CD4-positive, alpha-beta T cell (primary cell): ENCODE data around the gene TCAP. TPM values are rescaled to one million over a fixed set of nuclear protein-coding genes. Genes with fewer than 3 reads are reported as not detected.

Experiments
- ATAC-seq: fragments of 200-7000 bp; cut with Tn5 transposase; one replicate; pipeline ENCODE4 v1.10.0; 2022; ENCODE audit warnings: mild to moderate bottlenecking; ENCODE audit not compliant: poor library complexity
- CTCF ChIA-PET: fragments of 350-600 bp; sonication (Branson Sonifier 250); formaldehyde crosslinking; loops from one replicate; lab custom pipeline; 2021; ENCODE audit warnings: antibody characterized with exemption, inconsistent platforms; lab: Charles Lee
- POLR2A ChIA-PET: fragments of 350-600 bp; sonication (Branson Sonifier 250); formaldehyde crosslinking; loops from one replicate; lab custom pipeline; 2021; ENCODE audit warnings: antibody characterized with exemption, inconsistent platforms; lab: Charles Lee
- DNase-seq, 14 experiments: peaks; one replicate each; pipeline ENCODE4 v3.0.0-alpha.2; 2013 to 2020; ENCODE audit warnings: mixed read lengths in 2 of 14
- H3K27ac ChIP-seq, 2 donors: one replicate each; pipeline versions ENCODE4 v1.5.1 to v1.7.0; 2013; ENCODE audit warnings: low read length in 2 of 2, low read depth in 1 of 2, mild to moderate bottlenecking in 1 of 2
- H3K27me3 ChIP-seq, 2 experiments: 1 replicate in 1 of 2; 2 replicates in 1 of 2; pipeline versions ENCODE4 v1.6.1 to v1.7.0; 2013; ENCODE audit warnings: low read length in 2 of 2, control low read depth in 1 of 2, mild to moderate bottlenecking in 1 of 2, moderate library complexity in 1 of 2; ENCODE audit not compliant: insufficient read depth in 2 of 2, control insufficient read depth in 1 of 2
- H3K36me3 ChIP-seq: one replicate; pipeline ENCODE4 v1.6.1; 2013; ENCODE audit warnings: low read length, control low read depth; ENCODE audit not compliant: insufficient read depth
- H3K4me1 ChIP-seq: one replicate; pipeline ENCODE4 v1.6.1; 2013; ENCODE audit warnings: low read length, control low read depth; ENCODE audit not compliant: insufficient read depth
- H3K4me3 ChIP-seq: one replicate; pipeline ENCODE4 v1.5.1; 2013; ENCODE audit warnings: mild to moderate bottlenecking, low read length, moderate library complexity
- H3K9me3 ChIP-seq, 2 experiments: 1 replicate in 1 of 2; 2 replicates in 1 of 2; pipeline versions ENCODE4 v1.6.1 to v1.7.0; 2013; ENCODE audit warnings: low read length in 2 of 2, mild to moderate bottlenecking in 2 of 2, control low read depth in 1 of 2, moderate library complexity in 1 of 2; ENCODE audit not compliant: control insufficient read depth in 1 of 2, insufficient read depth in 1 of 2
- H3K27ac Mint-ChIP-seq: one replicate; pipeline ENCODE4 v1.8.0; 2020; ENCODE audit warnings: mixed read lengths
- H3K27me3 Mint-ChIP-seq: one replicate; pipeline ENCODE4 v1.8.0; 2021; ENCODE audit warnings: mixed read lengths
- H3K36me3 Mint-ChIP-seq: one replicate; pipeline ENCODE4 v1.8.0; 2021; ENCODE audit warnings: low read depth, mixed read lengths
- H3K4me1 Mint-ChIP-seq: one replicate; pipeline ENCODE4 v1.8.0; 2021; ENCODE audit warnings: low read depth, mixed read lengths
- H3K4me3 Mint-ChIP-seq: one replicate; pipeline ENCODE4 v1.8.0; 2020; ENCODE audit warnings: mild to moderate bottlenecking, mixed read lengths
- H3K9me3 Mint-ChIP-seq: one replicate; pipeline ENCODE4 v1.8.0; 2020; ENCODE audit warnings: mixed read lengths
- CTCF ChIP-seq: fragments of 200-600 bp; IDR thresholded peaks from one replicate; pipeline ENCODE4 v1.8.0; 2022; ENCODE audit warnings: antibody characterized with exemption, mild to moderate bottlenecking
- intact Hi-C, 2 experiments: fragments of 100-400 bp; cut with DNase I in 1 of 2; cut with micrococcal nuclease in 1 of 2; formaldehyde crosslinking; loops; one replicate each; pipeline versions ENCODE4 v1.15.1 to v1.9.0; 2023 to 2025; cut with DNase I, micrococcal nuclease
- total RNA-seq, 174 experiments: library from RNA in 2 of 174; stranded (reverse) in 2 of 174; gene quantifications; one replicate each; pipeline ENCODE4 v1.2.3 and lab custom pipeline; 2021 to 2026

TCAP gene
- total RNA-seq, 2 experiments from 2014 or later, result 6.4 TPM

GRCh38 chr17:39629494-39629880, 35.7 kb upstream of the TCAP start:
- no peaks in the 10 kb centered on the region for H3K36me3 Mint-ChIP-seq
- no peak for TF ChIP-seq CTCF
- ATAC-seq (no peak), DNase-seq (no peak)
- ChIA-PET POLR2A (interaction anchor here (0.6 to 1.6 kb wide), 2 partner anchors 101 to 176 kb away, joined by 3 read pairs; partner anchors contain the start of gene MIEN1), CTCF (no interaction called here)
- H3K4me1 Mint-ChIP-seq, result peaks cover 23% of the 10 kb centered on the region
- peaks cover 47% of the 10 kb centered on the region for H3K27me3 Mint-ChIP-seq
- Histone ChIP-seq H3K9me3 (peaks cover 0 to 7% of the 10 kb centered on the region in 2 experiments), H3K27ac (no peak overlapping the region), H3K4me3 (no peak overlapping the region), H3K36me3 (no peaks in the 10 kb centered on the region), H3K27me3 (peaks cover 30 to 42% of the 10 kb centered on the region in 2 experiments), H3K4me1 (peaks cover 26% of the 10 kb centered on the region)
- H3K4me3 Mint-ChIP-seq, result no peak overlapping the region
- intact Hi-C loops, result loop anchor here in 1 of 2 experiments (10.0 kb wide), 1 partner anchor 235 kb away; the partner anchor contains the start of genes IKZF3 and ZPBP2
- H3K27ac Mint-ChIP-seq, result no peak overlapping the region
- no peaks in the 10 kb centered on the region for H3K9me3 Mint-ChIP-seq

GRCh38 chr17:39629898-39630297, 35.3 kb upstream of the TCAP start:
- POLR2A ChIA-PET, result interaction anchor here (1.6 kb wide), 1 partner anchor 101 kb away, joined by 3 read pairs; the partner anchor contains the start of gene MIEN1
- Mint-ChIP-seq H3K36me3 (no peaks in the 10 kb centered on the region), H3K27me3 (peaks cover 43% of the 10 kb centered on the region)

GRCh38 chr17:39631403-39631802, 33.7 kb upstream of the TCAP start:
- Histone ChIP-seq H3K9me3 (peaks cover 0 to 5% of the 10 kb centered on the region in 2 experiments), H3K27me3 (peaks cover 18 to 26% of the 10 kb centered on the region in 2 experiments), H3K4me1 (peaks cover 41% of the 10 kb centered on the region), H3K4me3 (no peak overlapping the region), H3K36me3 (no peaks in the 10 kb centered on the region), H3K27ac (no peak overlapping the region)
- CTCF ChIA-PET, result interaction anchor here (1.0 to 5.7 kb wide), 2 partner anchors 9 to 99 kb away, joined by 3 to 65 read pairs; partner anchors contain the start of gene MIEN1
- peaks cover 30% of the 10 kb centered on the region for H3K27me3 Mint-ChIP-seq
- H3K36me3 Mint-ChIP-seq, result no peaks in the 10 kb centered on the region
- no peak overlapping the region for H3K4me3 Mint-ChIP-seq
- intact Hi-C loops, result loop anchor here in 1 of 2 experiments (10.0 kb wide), 1 partner anchor 323 kb away; no protein-coding TSS in a partner anchor
- DNase-seq, result no peak
- no peaks in the 10 kb centered on the region for H3K9me3 Mint-ChIP-seq
- no peak overlapping the region for H3K27ac Mint-ChIP-seq
- no peak for TF ChIP-seq CTCF
- ATAC-seq, result no peak
- H3K4me1 Mint-ChIP-seq, result peaks cover 30% of the 10 kb centered on the region
- POLR2A ChIA-PET, result no interaction called here

More at GRCh38 chr17:39629898-39630297, 35.3 kb upstream of the TCAP start:
- peaks cover 25% of the 10 kb centered on the region for H3K4me1 Mint-ChIP-seq
- CTCF ChIA-PET, result interaction anchor here (5.7 kb wide), 1 partner anchor 7 kb away, joined by 65 read pairs; no protein-coding TSS in a partner anchor
- H3K27ac Mint-ChIP-seq, result no peak overlapping the region
- DNase-seq (no peak), ATAC-seq (no peak)
- Histone ChIP-seq H3K9me3 (peaks cover 0 to 7% of the 10 kb centered on the region in 2 experiments), H3K27ac (no peak overlapping the region), H3K36me3 (no peaks in the 10 kb centered on the region), H3K4me3 (no peak overlapping the region), H3K4me1 (peaks cover 30% of the 10 kb centered on the region), H3K27me3 (peaks cover 30 to 39% of the 10 kb centered on the region in 2 experiments)
- intact Hi-C loops, result loop anchor here (10.0 kb wide), 2 partner anchors 235 to 325 kb away; partner anchors contain the start of genes IKZF3 (in 1 of the 2) and ZPBP2 (in 1 of the 2)
- TF ChIP-seq CTCF, result no peak
- H3K9me3 Mint-ChIP-seq, result no peaks in the 10 kb centered on the region
- no peak overlapping the region for H3K4me3 Mint-ChIP-seq
